ENCODE measurements around the gene RALGAPA2.

GRCh38 chr20:20480126-20480525 lies 232.3 kb downstream of the RALGAPA2 start:
- TF ChIP-seq, protein P1, sequence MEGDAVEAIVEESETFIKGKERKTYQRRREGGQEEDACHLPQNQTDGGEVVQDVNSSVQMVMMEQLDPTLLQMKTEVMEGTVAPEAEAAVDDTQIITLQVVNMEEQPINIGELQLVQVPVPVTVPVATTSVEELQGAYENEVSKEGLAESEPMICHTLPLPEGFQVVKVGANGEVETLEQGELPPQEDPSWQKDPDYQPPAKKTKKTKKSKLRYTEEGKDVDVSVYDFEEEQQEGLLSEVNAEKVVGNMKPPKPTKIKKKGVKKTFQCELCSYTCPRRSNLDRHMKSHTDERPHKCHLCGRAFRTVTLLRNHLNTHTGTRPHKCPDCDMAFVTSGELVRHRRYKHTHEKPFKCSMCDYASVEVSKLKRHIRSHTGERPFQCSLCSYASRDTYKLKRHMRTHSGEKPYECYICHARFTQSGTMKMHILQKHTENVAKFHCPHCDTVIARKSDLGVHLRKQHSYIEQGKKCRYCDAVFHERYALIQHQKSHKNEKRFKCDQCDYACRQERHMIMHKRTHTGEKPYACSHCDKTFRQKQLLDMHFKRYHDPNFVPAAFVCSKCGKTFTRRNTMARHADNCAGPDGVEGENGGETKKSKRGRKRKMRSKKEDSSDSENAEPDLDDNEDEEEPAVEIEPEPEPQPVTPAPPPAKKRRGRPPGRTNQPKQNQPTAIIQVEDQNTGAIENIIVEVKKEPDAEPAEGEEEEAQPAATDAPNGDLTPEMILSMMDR (IDR thresholded peaks at IDR 0.05): no peak
- TF ChIP-seq POLR2AphosphoS5 (IDR thresholded peaks at IDR 0.05) (no peak), POLR2A (IDR thresholded peaks at IDR 0.05) (no peak)
